Neural cell (in vitro differentiated cells): ENCODE results near the gene PKN1. TPM values are rescaled to one million over a fixed set of nuclear protein-coding genes. Genes with fewer than 3 reads are reported as not detected.

Source experiments
- H2AFZ ChIP-seq: fragments of 200-600, 300-800 bp; sonication (generic), shearing (Covaris generic); 2 replicates; pipeline ENCODE4 v1.6.0; 2014; ENCODE audit warnings: low read depth, mild to moderate bottlenecking, antibody characterized with exemption, low read length, moderate library complexity
- H3F3A ChIP-seq: fragments of 200-600 bp; shearing (Covaris generic); 2 replicates; pipeline ENCODE4 v1.6.1; 2016; ENCODE audit warnings: mild to moderate bottlenecking, moderate library complexity, mixed read lengths, antibody characterized with exemption, low read length; ENCODE audit not compliant: insufficient read depth, poor library complexity, severe bottlenecking
- H3K27ac ChIP-seq: fragments of 200-600, 300-800 bp; sonication (generic), shearing (Covaris generic); 2 replicates; pipeline ENCODE4 v1.5.1; 2014; ENCODE audit warnings: mild to moderate bottlenecking, low read length, moderate library complexity
- H3K27me3 ChIP-seq: fragments of 300-800, 200-600 bp; sonication (generic), shearing (Covaris generic); 2 replicates; pipeline ENCODE4 v1.6.0; 2014; ENCODE audit warnings: mild to moderate bottlenecking, low read depth, low read length, moderate library complexity; ENCODE audit not compliant: insufficient read depth
- H3K36me3 ChIP-seq: fragments of 300-800, 200-600 bp; sonication (generic), shearing (Covaris generic); 2 replicates; pipeline ENCODE4 v1.5.1; 2014; ENCODE audit warnings: mild to moderate bottlenecking, antibody characterized with exemption, low read length, moderate library complexity; ENCODE audit not compliant: insufficient read depth
- H3K4me2 ChIP-seq: fragments of 300-800, 200-600 bp; sonication (generic), shearing (Covaris generic); 2 replicates; pipeline ENCODE4 v1.6.0; 2014; ENCODE audit warnings: mild to moderate bottlenecking, low read length
- H3K4me3 ChIP-seq: fragments of 300-800, 200-600 bp; sonication (generic), shearing (Covaris generic); 2 replicates; pipeline ENCODE4 v1.5.1; 2014; ENCODE audit warnings: mild to moderate bottlenecking, low read length, moderate library complexity
- H3K79me2 ChIP-seq: fragments of 200-600 bp; shearing (Covaris generic); replicated peaks from 2 replicates; pipeline ENCODE4 v1.6.0; 2014; ENCODE audit warnings: mild to moderate bottlenecking, low read length, moderate library complexity; ENCODE audit not compliant: insufficient read depth
- H3K9ac ChIP-seq: fragments of 300-800, 200-600 bp; sonication (generic), shearing (Covaris generic); 2 replicates; pipeline ENCODE4 v1.6.1; 2016; ENCODE audit warnings: mild to moderate bottlenecking, low read length, mixed read lengths
- H3K9me2 ChIP-seq: fragments of 200-600 bp; shearing (Covaris generic); 2 replicates; pipeline ENCODE4 v1.6.1; 2016; ENCODE audit warnings: mild to moderate bottlenecking, low read length, mixed read lengths; ENCODE audit not compliant: insufficient read depth
- H3K9me3 ChIP-seq: fragments of 200-600, 300-800 bp; sonication (generic), shearing (Covaris generic); 2 replicates; pipeline ENCODE4 v1.6.1; 2016; ENCODE audit warnings: mild to moderate bottlenecking, mixed run types, low read length, moderate library complexity, mixed read lengths
- H4K20me1 ChIP-seq: fragments of 200-600 bp; shearing (Covaris generic); 2 replicates; pipeline ENCODE4 v1.6.1; 2016; ENCODE audit warnings: mild to moderate bottlenecking, mixed run types; ENCODE audit not compliant: insufficient read depth
- CTCF ChIP-seq: fragments of 450-650 bp; IDR thresholded peaks from 2 replicates; pipeline ENCODE4 v1.5.1; 2014; ENCODE audit warnings: antibody characterized with exemption, mild to moderate bottlenecking, moderate library complexity; ENCODE audit not compliant: poor library complexity, severe bottlenecking
- EP300 ChIP-seq: fragments of 450-650 bp; conservative IDR thresholded peaks from 2 replicates; pipeline ENCODE4 v1.6.1; 2014; ENCODE audit warnings: antibody characterized with exemption, mild to moderate bottlenecking, moderate library complexity; ENCODE audit not compliant: poor library complexity, severe bottlenecking
- EZH2 ChIP-seq: fragments of 200-600, 300-800 bp; shearing (Covaris generic), sonication (generic); IDR thresholded peaks from 2 replicates; pipeline ENCODE4 v1.6.1; 2014; ENCODE audit warnings: antibody characterized with exemption, low read length, borderline replicate concordance, mild to moderate bottlenecking; ENCODE audit not compliant: insufficient read depth, poor library complexity, severe bottlenecking
- MXI1 ChIP-seq: fragments of 450-650 bp; conservative IDR thresholded peaks from 2 replicates; pipeline ENCODE4 v1.6.1; 2014; ENCODE audit warnings: antibody characterized with exemption, mild to moderate bottlenecking; ENCODE audit not compliant: poor library complexity, severe bottlenecking
- POLR2AphosphoS5 ChIP-seq: IDR thresholded peaks from 2 replicates; pipeline ENCODE4 v1.6.1; 2012
- RAD21 ChIP-seq: fragments of 450-650 bp; conservative IDR thresholded peaks from 2 replicates; pipeline ENCODE4 v1.6.1; 2014; ENCODE audit warnings: antibody characterized with exemption, mild to moderate bottlenecking, moderate library complexity
- SMC3 ChIP-seq: fragments of 450-650 bp; conservative IDR thresholded peaks from 2 replicates; pipeline ENCODE4 v1.6.1; 2014; ENCODE audit warnings: antibody characterized with exemption, mild to moderate bottlenecking, moderate library complexity; ENCODE audit not compliant: poor library complexity
- TAF1 ChIP-seq: IDR thresholded peaks from 2 replicates; pipeline ENCODE4 v1.6.1; 2012; ENCODE audit warnings: low read depth
- polyA plus RNA-seq: library from polyadenylated mRNA; depleted of rRNA; stranded (reverse); fragments of >200 nt; gene quantifications from 2 replicates; pipeline ENCODE4 v1.2.3, GENCODE V29; 2014
- TF ChIP-seq, protein P1 (sequence below): IDR thresholded peaks from 2 replicates; pipeline ENCODE4 v1.6.1; 2012; ENCODE audit warnings: borderline replicate concordance

The PKN1 gene
- polyA plus RNA-seq, 1 donor from 2014 or later = 64.4 TPM

GRCh38 chr19:14441041-14441938, 8.2 kb downstream of the PKN1 start:
- Histone ChIP-seq H3K79me2 (peaks cover 5% of the 10 kb centered on the region), H3K9ac (no peak overlapping the region)

DNA sequence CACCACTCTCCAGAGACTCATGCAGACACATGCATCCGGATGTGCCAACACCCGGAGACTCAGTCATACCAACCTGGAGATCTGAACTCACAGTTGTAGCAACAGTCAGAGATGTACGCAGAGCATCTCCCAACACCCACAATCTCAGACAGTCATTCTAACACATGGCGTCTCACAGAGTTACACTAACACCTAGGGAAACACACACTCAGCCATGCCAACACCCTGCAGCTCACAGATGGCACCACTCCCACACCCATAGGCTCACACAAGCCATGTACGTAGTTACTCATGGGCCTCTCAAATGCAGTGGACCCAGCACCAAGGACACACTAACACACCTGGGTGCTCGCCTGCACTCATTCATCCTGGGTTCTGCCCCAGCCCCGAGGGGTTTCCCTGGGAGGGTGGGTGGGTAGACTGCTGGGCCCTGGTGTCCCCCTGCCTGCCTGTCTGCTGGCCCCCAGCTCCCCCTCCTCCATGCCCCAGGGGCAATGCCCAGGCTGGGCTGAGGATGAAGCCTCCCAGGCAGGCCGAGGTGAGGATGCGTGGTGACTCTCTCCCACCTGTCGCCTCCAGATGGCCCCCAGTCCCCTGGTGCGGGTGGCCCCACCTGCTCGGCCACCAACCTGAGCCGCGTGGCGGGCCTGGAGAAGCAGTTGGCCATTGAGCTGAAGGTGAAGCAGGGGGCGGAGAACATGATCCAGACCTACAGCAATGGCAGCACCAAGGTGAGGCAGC, 10.0 kb downstream of the PKN1 start:
- Histone ChIP-seq H3K9me2 (no peaks in the 10 kb centered on the region), H2AFZ (no peak overlapping the region), H3K27ac (no peak overlapping the region), H3K27me3 (no peaks in the 10 kb centered on the region), H3K79me2 (no peaks in the 10 kb centered on the region), H4K20me1 (no peaks in the 10 kb centered on the region), H3K9ac (no peak overlapping the region), H3K4me2 (no peak overlapping the region), H3K4me3 (no peak overlapping the region), H3K36me3 (peaks cover 9% of the 10 kb centered on the region), H3F3A (no peaks in the 10 kb centered on the region), H3K9me3 (no peaks in the 10 kb centered on the region)
- TF ChIP-seq TAF1 (no peak), SMC3 (no peak), EP300 (no peak), MXI1 (no peak), RAD21 (no peak)
- TF ChIP-seq, protein P1, sequence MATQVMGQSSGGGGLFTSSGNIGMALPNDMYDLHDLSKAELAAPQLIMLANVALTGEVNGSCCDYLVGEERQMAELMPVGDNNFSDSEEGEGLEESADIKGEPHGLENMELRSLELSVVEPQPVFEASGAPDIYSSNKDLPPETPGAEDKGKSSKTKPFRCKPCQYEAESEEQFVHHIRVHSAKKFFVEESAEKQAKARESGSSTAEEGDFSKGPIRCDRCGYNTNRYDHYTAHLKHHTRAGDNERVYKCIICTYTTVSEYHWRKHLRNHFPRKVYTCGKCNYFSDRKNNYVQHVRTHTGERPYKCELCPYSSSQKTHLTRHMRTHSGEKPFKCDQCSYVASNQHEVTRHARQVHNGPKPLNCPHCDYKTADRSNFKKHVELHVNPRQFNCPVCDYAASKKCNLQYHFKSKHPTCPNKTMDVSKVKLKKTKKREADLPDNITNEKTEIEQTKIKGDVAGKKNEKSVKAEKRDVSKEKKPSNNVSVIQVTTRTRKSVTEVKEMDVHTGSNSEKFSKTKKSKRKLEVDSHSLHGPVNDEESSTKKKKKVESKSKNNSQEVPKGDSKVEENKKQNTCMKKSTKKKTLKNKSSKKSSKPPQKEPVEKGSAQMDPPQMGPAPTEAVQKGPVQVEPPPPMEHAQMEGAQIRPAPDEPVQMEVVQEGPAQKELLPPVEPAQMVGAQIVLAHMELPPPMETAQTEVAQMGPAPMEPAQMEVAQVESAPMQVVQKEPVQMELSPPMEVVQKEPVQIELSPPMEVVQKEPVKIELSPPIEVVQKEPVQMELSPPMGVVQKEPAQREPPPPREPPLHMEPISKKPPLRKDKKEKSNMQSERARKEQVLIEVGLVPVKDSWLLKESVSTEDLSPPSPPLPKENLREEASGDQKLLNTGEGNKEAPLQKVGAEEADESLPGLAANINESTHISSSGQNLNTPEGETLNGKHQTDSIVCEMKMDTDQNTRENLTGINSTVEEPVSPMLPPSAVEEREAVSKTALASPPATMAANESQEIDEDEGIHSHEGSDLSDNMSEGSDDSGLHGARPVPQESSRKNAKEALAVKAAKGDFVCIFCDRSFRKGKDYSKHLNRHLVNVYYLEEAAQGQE = no peak

More at GRCh38 chr19:14441041-14441938, 8.2 kb downstream of the PKN1 start:
- Histone ChIP-seq H2AFZ (no peak overlapping the region), H3K36me3 (peaks cover 9% of the 10 kb centered on the region), H3K4me2 (no peak overlapping the region), H3F3A (no peaks in the 10 kb centered on the region), H3K27me3 (no peaks in the 10 kb centered on the region), H3K4me3 (no peak overlapping the region), H3K27ac (no peak overlapping the region), H4K20me1 (no peaks in the 10 kb centered on the region), H3K9me3 (no peaks in the 10 kb centered on the region), H3K9me2 (no peaks in the 10 kb centered on the region)
- TF ChIP-seq RAD21 (no peak), SMC3 (no peak), EP300 (no peak), EZH2 (no peak), MXI1 (no peak), CTCF (no peak), POLR2AphosphoS5 (no peak), TAF1 (no peak)
- TF ChIP-seq, protein P1 = no peak
